ENCODE measurements around the gene KCNMB1. TPM values are rescaled to one million over a fixed set of nuclear protein-coding genes. Genes with fewer than 3 reads are reported as not detected.

Gene KCNMB1
- total and polyA plus RNA-seq, 2 donors (not counting 1 experiment from before 2014, with no cell fraction given) = not detected

GRCh38 chr5:170366276-170366675, 22.9 kb downstream of the KCNMB1 start:
- Histone ChIP-seq H4K20me1 (ENCODE audit: control insufficient read depth, extremely low read depth, insufficient read depth, low read length) (no peaks in the 10 kb centered on the region), H3K4me1 (ENCODE audit: control insufficient read depth, extremely low read depth, insufficient read depth, low read length) (no peaks in the 10 kb centered on the region), H3K4me3 (replicated peaks in 1 of 4; ENCODE audit: control extremely low read depth in 1 of 4, insufficient read depth in 1 of 4, low read depth in 3 of 4, low read length in 4 of 4) (no peak overlapping the region), H3K9ac (ENCODE audit: insufficient read depth, low read length) (no peak overlapping the region), H3K79me2 (ENCODE audit: control insufficient read depth, insufficient read depth, low read length) (no peaks in the 10 kb centered on the region), H3K36me3 (ENCODE audit: control insufficient read depth, insufficient read depth, low read length) (no peaks in the 10 kb centered on the region), H2AFZ (ENCODE audit: low read length) (no peak overlapping the region), H3K27me3 (ENCODE audit: control insufficient read depth, insufficient read depth, low read length) (no peaks in the 10 kb centered on the region), H3K4me2 (ENCODE audit: extremely low read depth, insufficient read depth, low read length) (no peak overlapping the region), H3K9me3 (ENCODE audit: control insufficient read depth, insufficient read depth, low read depth, low read length) (no peaks in the 10 kb centered on the region), H3K27ac (ENCODE audit: insufficient read depth, low read length) (no peak overlapping the region)
- no peak for TF ChIP-seq EZH2 (IDR thresholded peaks at IDR 0.05; ENCODE audit: low read length, missing control alignments)
- TF ChIP-seq, protein P1, sequence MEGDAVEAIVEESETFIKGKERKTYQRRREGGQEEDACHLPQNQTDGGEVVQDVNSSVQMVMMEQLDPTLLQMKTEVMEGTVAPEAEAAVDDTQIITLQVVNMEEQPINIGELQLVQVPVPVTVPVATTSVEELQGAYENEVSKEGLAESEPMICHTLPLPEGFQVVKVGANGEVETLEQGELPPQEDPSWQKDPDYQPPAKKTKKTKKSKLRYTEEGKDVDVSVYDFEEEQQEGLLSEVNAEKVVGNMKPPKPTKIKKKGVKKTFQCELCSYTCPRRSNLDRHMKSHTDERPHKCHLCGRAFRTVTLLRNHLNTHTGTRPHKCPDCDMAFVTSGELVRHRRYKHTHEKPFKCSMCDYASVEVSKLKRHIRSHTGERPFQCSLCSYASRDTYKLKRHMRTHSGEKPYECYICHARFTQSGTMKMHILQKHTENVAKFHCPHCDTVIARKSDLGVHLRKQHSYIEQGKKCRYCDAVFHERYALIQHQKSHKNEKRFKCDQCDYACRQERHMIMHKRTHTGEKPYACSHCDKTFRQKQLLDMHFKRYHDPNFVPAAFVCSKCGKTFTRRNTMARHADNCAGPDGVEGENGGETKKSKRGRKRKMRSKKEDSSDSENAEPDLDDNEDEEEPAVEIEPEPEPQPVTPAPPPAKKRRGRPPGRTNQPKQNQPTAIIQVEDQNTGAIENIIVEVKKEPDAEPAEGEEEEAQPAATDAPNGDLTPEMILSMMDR (conservative IDR thresholded peaks at IDR 0.05 in 1 of 2, IDR thresholded peaks at IDR 0.05 in 1 of 2; ENCODE audit: low read depth in 1 of 2, low read length in 2 of 2) = no peak
- no peak for DNase-seq (ENCODE audit: low read depth in 2 of 2)

DNA sequence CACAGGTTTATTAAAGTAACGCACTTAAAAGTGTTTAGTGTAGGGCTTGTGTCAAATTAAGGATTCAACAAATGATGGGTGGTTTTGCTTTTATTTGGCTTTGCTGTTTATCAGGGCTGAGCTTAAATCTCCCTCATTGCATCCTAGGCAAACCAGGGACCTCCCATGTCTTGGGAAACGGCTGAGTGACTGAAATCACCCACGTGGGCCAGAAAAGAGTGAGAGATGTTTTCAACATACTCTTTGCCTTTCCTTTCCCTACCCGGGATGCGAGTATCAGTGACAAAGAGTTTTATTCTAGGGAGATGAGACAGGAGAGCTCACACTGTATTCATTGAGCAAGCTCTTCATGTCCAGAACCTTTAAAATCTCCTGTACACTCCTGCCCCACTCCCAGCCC, 23.3 kb downstream of the KCNMB1 start:
- no peak for DNase-seq (ENCODE audit: low read depth in 2 of 2)
- no peak for TF ChIP-seq EZH2 (IDR thresholded peaks at IDR 0.05; ENCODE audit: low read length, missing control alignments)
- TF ChIP-seq, protein P1 (conservative IDR thresholded peaks at IDR 0.05 in 1 of 2, IDR thresholded peaks at IDR 0.05 in 1 of 2; ENCODE audit: low read depth in 1 of 2, low read length in 2 of 2) = no peak
- Histone ChIP-seq H3K79me2 (ENCODE audit: control insufficient read depth, insufficient read depth, low read length) (no peaks in the 10 kb centered on the region), H3K4me1 (ENCODE audit: control insufficient read depth, extremely low read depth, insufficient read depth, low read length) (no peaks in the 10 kb centered on the region), H3K4me3 (replicated peaks in 1 of 4; ENCODE audit: control extremely low read depth in 1 of 4, insufficient read depth in 1 of 4, low read depth in 3 of 4, low read length in 4 of 4) (no peak overlapping the region), H3K9ac (ENCODE audit: insufficient read depth, low read length) (no peak overlapping the region), H4K20me1 (ENCODE audit: control insufficient read depth, extremely low read depth, insufficient read depth, low read length) (no peaks in the 10 kb centered on the region), H3K27me3 (ENCODE audit: control insufficient read depth, insufficient read depth, low read length) (no peaks in the 10 kb centered on the region), H3K9me3 (ENCODE audit: control insufficient read depth, insufficient read depth, low read depth, low read length) (no peaks in the 10 kb centered on the region), H3K4me2 (ENCODE audit: extremely low read depth, insufficient read depth, low read length) (no peak overlapping the region), H3K36me3 (ENCODE audit: control insufficient read depth, insufficient read depth, low read length) (no peaks in the 10 kb centered on the region), H3K27ac (ENCODE audit: insufficient read depth, low read length) (no peak overlapping the region), H2AFZ (ENCODE audit: low read length) (no peak overlapping the region)

- Histone ChIP-seq H3K4me2 (ENCODE audit: extremely low read depth, insufficient read depth, low read length) (no peak overlapping the region), H3K4me3 (replicated peaks in 1 of 4; ENCODE audit: control extremely low read depth in 1 of 4, insufficient read depth in 1 of 4, low read depth in 3 of 4, low read length in 4 of 4) (no peak overlapping the region), H3K9me3 (ENCODE audit: control insufficient read depth, insufficient read depth, low read depth, low read length) (no peaks in the 10 kb centered on the region), H3K27me3 (ENCODE audit: control insufficient read depth, insufficient read depth, low read length) (no peaks in the 10 kb centered on the region), H3K27ac (ENCODE audit: insufficient read depth, low read length) (no peak overlapping the region), H3K9ac (ENCODE audit: insufficient read depth, low read length) (no peak overlapping the region), H3K79me2 (ENCODE audit: control insufficient read depth, insufficient read depth, low read length) (no peaks in the 10 kb centered on the region), H4K20me1 (ENCODE audit: control insufficient read depth, extremely low read depth, insufficient read depth, low read length) (no peaks in the 10 kb centered on the region), H3K36me3 (ENCODE audit: control insufficient read depth, insufficient read depth, low read length) (no peaks in the 10 kb centered on the region), H2AFZ (ENCODE audit: low read length) (no peak overlapping the region), H3K4me1 (ENCODE audit: control insufficient read depth, extremely low read depth, insufficient read depth, low read length) (no peaks in the 10 kb centered on the region)
- no peak for TF ChIP-seq EZH2 (IDR thresholded peaks at IDR 0.05; ENCODE audit: low read length, missing control alignments)
- TF ChIP-seq, protein P1 (conservative IDR thresholded peaks at IDR 0.05 in 1 of 2, IDR thresholded peaks at IDR 0.05 in 1 of 2; ENCODE audit: low read depth in 1 of 2, low read length in 2 of 2) = no peak
- no peak for DNase-seq (ENCODE audit: low read depth in 2 of 2)
Observed at GRCh38 chr5:170365011-170365410, 24.2 kb downstream of the KCNMB1 start.
